GM12801 (cell line): ENCODE results near the gene NCAPD3.

Experiments used
- CTCF ChIP-seq: IDR thresholded peaks from one replicate; pipeline ENCODE4 v1.5.1; 2011; ENCODE audit warnings: control low read depth; ENCODE audit not compliant: insufficient read length; ENCODE audit errors: extremely low read depth

NCAPD3 gene

DNA sequence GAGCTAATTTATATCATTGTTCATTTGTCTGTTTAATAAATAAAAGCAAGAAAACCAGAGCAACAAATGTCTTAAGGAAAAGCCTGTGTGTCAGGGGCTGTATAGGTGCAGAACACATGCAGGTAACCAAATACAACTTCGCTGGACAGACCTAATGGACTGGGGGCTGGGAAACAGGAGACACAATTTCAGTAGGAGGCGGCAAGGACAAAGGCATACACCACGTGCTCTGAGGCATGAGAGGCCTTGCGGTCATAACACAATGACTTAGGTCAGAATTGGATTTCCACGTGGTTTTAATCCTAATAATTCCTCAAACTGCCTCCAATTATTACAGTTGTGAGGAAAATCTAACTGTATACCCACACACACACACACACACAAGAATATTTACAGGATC, 43.7 kb upstream of the NCAPD3 start:
- TF ChIP-seq CTCF = no peak

DNA sequence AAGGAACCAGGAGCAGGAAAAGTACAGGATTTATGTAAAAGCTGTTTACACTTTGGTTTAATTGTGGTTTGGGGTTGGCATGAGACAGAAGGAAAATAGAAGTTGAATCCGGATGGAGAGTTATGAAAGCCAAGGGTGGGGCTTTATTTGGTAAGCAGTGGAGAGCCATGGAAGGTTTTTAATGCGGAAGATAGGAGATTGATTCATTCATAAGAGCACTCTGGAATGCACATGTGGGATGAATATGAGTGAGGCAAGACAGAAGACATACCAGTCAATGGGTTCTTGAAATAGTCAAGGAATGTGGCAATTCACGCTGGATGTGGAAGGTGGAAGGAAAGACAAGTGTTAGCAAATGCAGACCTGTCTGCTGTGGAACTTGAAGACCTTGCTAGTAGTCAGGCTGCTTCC, 43.1 kb upstream of the NCAPD3 start:
- no peak for TF ChIP-seq CTCF

- TF ChIP-seq CTCF = no peak
These were observed 42.7 kb upstream of the NCAPD3 start for GRCh38 chr11:134266440-134266839.

GRCh38 chr11:134264966-134265764, 41.4 kb upstream of the NCAPD3 start:
- no peak for TF ChIP-seq CTCF

- no peak for TF ChIP-seq CTCF
These were observed 38.1 kb upstream of the NCAPD3 start for GRCh38 chr11:134261626-134262488.

GRCh38 chr11:134260983-134261382, 37.2 kb upstream of the NCAPD3 start:
- TF ChIP-seq CTCF = no peak

DNA sequence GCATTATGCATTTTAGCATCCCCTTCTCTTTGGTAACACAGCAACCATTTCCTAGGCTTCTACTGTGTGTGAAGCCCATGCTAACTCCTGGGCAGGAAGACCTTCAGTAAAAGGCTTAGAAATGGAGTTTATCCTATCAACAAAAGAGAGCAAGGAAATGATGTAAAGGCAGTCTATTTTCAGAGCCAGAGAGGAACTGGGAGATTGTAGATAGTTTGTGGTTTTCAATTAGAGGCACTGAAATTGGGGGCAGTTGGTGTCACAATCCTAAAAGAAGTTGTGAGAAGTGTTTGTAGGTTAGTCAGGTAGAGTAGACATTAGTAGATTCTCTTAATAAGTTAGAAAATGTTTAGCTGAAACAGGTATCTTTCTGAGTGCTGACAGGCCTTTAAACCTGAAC, 36.7 kb upstream of the NCAPD3 start:
- TF ChIP-seq CTCF = no peak
